A549 (cell line): ENCODE measurements around the gene LAMC1. TPM values are rescaled to one million over a fixed set of nuclear protein-coding genes. Genes with fewer than 3 reads are reported as not detected.

Experiments
- ATAC-seq, 2 experiments: fragments of 200-7000 bp in 1 of 2; fragments of >200 bp in 1 of 2; cut with Nextera tagmentation in 1 of 2; cut with Tn5 transposase in 1 of 2; 3 replicates each; pipeline versions ENCODE4 v1.8.0 to v1.9.1; 2018 to 2020; ENCODE audit warnings: mild to moderate bottlenecking in 1 of 2, moderate library complexity in 1 of 2
- CTCF ChIA-PET: fragments of 300-600 bp; sonication (Branson Sonifier 250); formaldehyde crosslinking; extraction: SDS; loops from one replicate; lab custom pipeline; 2021; ENCODE audit warnings: antibody characterized with exemption, inconsistent platforms; lab: Yijun Ruan, JAX
- POLR2A ChIA-PET: fragments of 350-600 bp; formaldehyde crosslinking; extraction: SDS; loops from one replicate; lab custom pipeline; 2021; ENCODE audit warnings: antibody characterized with exemption, inconsistent platforms; lab: Yijun Ruan, JAX
- DNase-seq, 2 experiments: peaks; one replicate each; pipeline versions ENCODE4 v3.0.0 to v3.0.0-alpha.2; 2011 to 2016; ENCODE audit warnings: low read depth in 1 of 2, low spot score in 1 of 2
- FAIRE-seq: peaks from 2 replicates; lab custom pipeline; 2011; peaks lifted over from hg19 to GRCh38; lab: Jason Lieb, UNC
- H3K27ac ChIP-seq, 2 experiments: fragments of >200 bp; sonication (Bioruptor Twin); formaldehyde crosslinking; 3 replicates each; pipeline ENCODE4 v1.5.1; 2016 to 2017
- H3K4me1 ChIP-seq: fragments of >200 bp; sonication (Bioruptor Twin); formaldehyde crosslinking; 3 replicates; pipeline ENCODE4 v1.6.1; 2016
- H3K4me2 ChIP-seq: fragments of >200 bp; sonication (Bioruptor Twin); formaldehyde crosslinking; 3 replicates; pipeline ENCODE4 v1.6.1; 2016
- H3K4me3 ChIP-seq: fragments of >200 bp; sonication (Bioruptor Twin); formaldehyde crosslinking; 3 replicates; pipeline ENCODE4 v1.5.1; 2016
- H3K9me3 ChIP-seq: fragments of >200 bp; sonication (Bioruptor Twin); formaldehyde crosslinking; 3 replicates; pipeline ENCODE4 v1.6.1; 2016
- BHLHE40 ChIP-seq: IDR thresholded peaks from 2 replicates; pipeline ENCODE4 v1.6.1; 2012; ENCODE audit warnings: low read depth, low read length, inconsistent platforms
- CEBPB ChIP-seq, 2 experiments: fragments of >200 bp in 1 of 2; sonication (Bioruptor Twin) in 1 of 2; formaldehyde crosslinking in 1 of 2; IDR thresholded peaks; 2 replicates each; pipeline ENCODE4 v1.6.1; 2012 to 2016
- EHMT2 ChIP-seq: fragments of 200-600 bp; sonication (generic); IDR thresholded peaks from 2 replicates; pipeline ENCODE4 v1.6.1; 2016; ENCODE audit warnings: antibody characterized with exemption, low read depth, mild to moderate bottlenecking, moderate library complexity
- FOSL2 ChIP-seq, 2 experiments: fragments of 450-650 bp in 1 of 2; fragments of >200 bp in 1 of 2; sonication (Bioruptor Twin) in 1 of 2; formaldehyde crosslinking; IDR thresholded peaks; 2 replicates each; pipeline versions ENCODE4 v1.5.0 to v1.6.1; 2016 to 2020; ENCODE audit warnings: mild to moderate bottlenecking in 1 of 2, moderate library complexity in 1 of 2
- GATA3 ChIP-seq: IDR thresholded peaks from 2 replicates; pipeline ENCODE4 v1.6.1; 2012; ENCODE audit warnings: borderline replicate concordance
- HDAC2 ChIP-seq: fragments of 200-600 bp; sonication (generic); IDR thresholded peaks from 2 replicates; pipeline ENCODE4 v1.6.1; 2016
- HEYL ChIP-seq: fragments of 250-450 bp; sonication (Bioruptor Pico); IDR thresholded peaks from 2 replicates; pipeline ENCODE4 v1.8.0; 2021; ENCODE audit warnings: mild to moderate bottlenecking, moderate library complexity
- NFE2L2 ChIP-seq: fragments of 150-350 bp; conservative IDR thresholded peaks from 2 replicates; pipeline ENCODE4 v1.6.1; 2014; ENCODE audit warnings: low read length
- NR3C1 ChIP-seq: fragments of >200 bp; sonication (Bioruptor Twin); formaldehyde crosslinking; IDR thresholded peaks from 3 replicates; pipeline ENCODE4 v1.6.1; 2017
- POLR2A ChIP-seq: IDR thresholded peaks from 2 replicates; pipeline ENCODE4 v1.6.1; 2012; ENCODE audit warnings: mild to moderate bottlenecking, low read length
- WGBS: methylation state at CpG from one replicate; pipeline ENCODE4 v1.1.6; 2017; ENCODE audit errors: missing lambda C conversion rate; 5-methylcytosine and 5-hydroxymethylcytosine counted together
- polyA plus RNA-seq, 4 experiments: library from polyadenylated mRNA; depleted of rRNA in 3 of 4; stranded (reverse); fragments of >200 nt; fragmentation: RNase III in 1 of 4; extraction: RNeasy Plus Mini Kit Qiagen cat#74134 plus additional on column Dnase treatment in 1 of 4; gene quantifications; 2 replicates in 3 of 4; 3 replicates in 1 of 4; pipeline ENCODE4 v1.2.3, GENCODE V29; 2011 to 2017
- TF ChIP-seq, protein P1 (sequence below): fragments of 250-450 bp; sonication (Bioruptor Pico); IDR thresholded peaks from 2 replicates; pipeline ENCODE4 v1.5.0; 2021; ENCODE audit warnings: mild to moderate bottlenecking, moderate library complexity, borderline replicate concordance
- TF ChIP-seq, protein P2 (sequence below): fragments of >200 bp; sonication (Bioruptor Twin); formaldehyde crosslinking; IDR thresholded peaks from 3 replicates; pipeline ENCODE4 v1.6.1; 2016

The LAMC1 gene
- polyA plus RNA-seq, 2 of the 4 experiments (the other 2 are of a cell fraction) = 93.7 to 152 TPM

DNA sequence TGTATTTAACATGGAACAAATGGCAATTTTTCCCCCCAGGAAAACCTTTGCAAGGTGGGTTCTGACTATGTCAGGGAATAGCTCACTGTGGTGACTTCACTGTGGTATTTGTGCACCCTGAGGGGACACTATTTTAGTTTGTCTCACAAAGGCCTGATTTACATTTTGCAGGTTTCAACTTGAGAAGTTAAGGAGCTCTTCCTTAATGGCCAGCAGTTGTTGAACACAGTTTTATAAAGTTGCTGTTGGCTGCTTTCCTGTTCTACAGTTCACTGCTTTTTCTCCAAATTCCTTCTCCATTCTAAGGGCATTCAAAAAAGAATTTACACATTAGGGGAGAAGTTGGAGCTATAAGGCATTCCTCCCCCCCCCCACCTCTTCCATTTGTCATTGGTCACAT lies 4.6 kb downstream of the LAMC1 start:
- no peak overlapping the region for H3K4me3 ChIP-seq

DNA sequence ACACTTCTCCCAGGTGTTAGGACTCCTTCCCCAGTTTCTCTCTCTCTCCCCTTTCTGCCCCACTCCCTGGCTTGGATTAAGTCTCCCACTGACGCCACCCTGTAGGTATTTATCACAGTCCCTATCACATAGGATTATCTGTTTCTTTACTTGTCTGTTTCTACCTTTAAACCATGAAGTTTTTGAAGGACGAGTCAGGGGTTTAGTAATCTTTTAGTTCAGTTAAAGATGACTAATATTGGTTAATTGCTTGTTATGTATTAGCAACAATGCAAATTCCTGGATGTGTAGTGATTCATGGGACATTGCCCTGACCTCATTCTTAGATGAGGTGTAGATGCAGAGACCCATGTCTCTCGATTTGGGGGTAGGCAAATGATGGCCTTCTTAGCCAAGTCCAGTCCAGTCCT lies 6.4 kb downstream of the LAMC1 start:
- CTCF ChIA-PET = interaction anchor here (0.8 kb wide), 1 partner anchor 74 kb away, joined by 4 read pairs; no protein-coding TSS in a partner anchor
- no peak for TF ChIP-seq FOSL2 (IDR thresholded peaks at IDR 0.05)
- peak; percentile 70 for TF ChIP-seq FOSL2 (CRISPR knock-in tag; IDR thresholded peaks at IDR 0.05)
- TF ChIP-seq HEYL (CRISPR knock-in tag) = no peak
- TF ChIP-seq GATA3 = peak; percentile 36; the same call in 1 of the 2 replicates
- TF ChIP-seq NR3C1 = no peak
- TF ChIP-seq, all 56 proteins: peak for 2
- H3K4me2 ChIP-seq = peak overlapping the region; percentile 55
- DNase-seq = no peak
- H3K4me3 ChIP-seq = no peak overlapping the region
- WGBS = 21% methylated on average over 3 of the region's 3 CpGs
- POLR2A ChIA-PET = no interaction called here
- no peaks in the 10 kb centered on the region for H3K9me3 ChIP-seq
- FAIRE-seq = no peak
- peak in 1 of 2 experiments; percentile 47; a peak in 3 of 6 replicates for ATAC-seq
- H3K4me1 ChIP-seq = peaks cover 84% of the 10 kb centered on the region
- peak overlapping the region in 1 of 2 experiments; percentile 61; a peak in 4 of 6 replicates for H3K27ac ChIP-seq

More for the DNA sequence above, 4.6 kb downstream of the LAMC1 start:
- no peak overlapping the region for H3K27ac ChIP-seq
- POLR2A ChIA-PET = interaction anchor here (0.5 to 1.1 kb wide), 2 partner anchors 22 to 65 kb away, joined by 3 read pairs; no protein-coding TSS in a partner anchor
- peak overlapping the region; percentile 85; the same call in 1 of the 3 replicates for H3K4me2 ChIP-seq
- FAIRE-seq (no peak), ATAC-seq (no peak), DNase-seq (no peak)
- peaks cover 78% of the 10 kb centered on the region for H3K4me1 ChIP-seq
- TF ChIP-seq NFE2L2 = no peak
- TF ChIP-seq, protein P1, sequence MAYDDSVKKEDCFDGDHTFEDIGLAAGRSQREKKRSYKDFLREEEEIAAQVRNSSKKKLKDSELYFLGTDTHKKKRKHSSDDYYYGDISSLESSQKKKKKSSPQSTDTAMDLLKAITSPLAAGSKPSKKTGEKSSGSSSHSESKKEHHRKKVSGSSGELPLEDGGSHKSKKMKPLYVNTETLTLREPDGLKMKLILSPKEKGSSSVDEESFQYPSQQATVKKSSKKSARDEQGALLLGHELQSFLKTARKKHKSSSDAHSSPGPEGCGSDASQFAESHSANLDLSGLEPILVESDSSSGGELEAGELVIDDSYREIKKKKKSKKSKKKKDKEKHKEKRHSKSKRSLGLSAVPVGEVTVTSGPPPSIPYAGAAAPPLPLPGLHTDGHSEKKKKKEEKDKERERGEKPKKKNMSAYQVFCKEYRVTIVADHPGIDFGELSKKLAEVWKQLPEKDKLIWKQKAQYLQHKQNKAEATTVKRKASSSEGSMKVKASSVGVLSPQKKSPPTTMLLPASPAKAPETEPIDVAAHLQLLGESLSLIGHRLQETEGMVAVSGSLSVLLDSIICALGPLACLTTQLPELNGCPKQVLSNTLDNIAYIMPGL = no peak
- TF ChIP-seq, protein P2, sequence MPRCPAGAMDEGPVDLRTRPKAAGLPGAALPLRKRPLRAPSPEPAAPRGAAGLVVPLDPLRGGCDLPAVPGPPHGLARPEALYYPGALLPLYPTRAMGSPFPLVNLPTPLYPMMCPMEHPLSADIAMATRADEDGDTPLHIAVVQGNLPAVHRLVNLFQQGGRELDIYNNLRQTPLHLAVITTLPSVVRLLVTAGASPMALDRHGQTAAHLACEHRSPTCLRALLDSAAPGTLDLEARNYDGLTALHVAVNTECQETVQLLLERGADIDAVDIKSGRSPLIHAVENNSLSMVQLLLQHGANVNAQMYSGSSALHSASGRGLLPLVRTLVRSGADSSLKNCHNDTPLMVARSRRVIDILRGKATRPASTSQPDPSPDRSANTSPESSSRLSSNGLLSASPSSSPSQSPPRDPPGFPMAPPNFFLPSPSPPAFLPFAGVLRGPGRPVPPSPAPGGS = no peak
- H3K9me3 ChIP-seq = no peaks in the 10 kb centered on the region
- CTCF ChIA-PET = interaction anchor here (1.4 to 2.0 kb wide), 4 partner anchors 9 to 253 kb away, joined by 4 to 7 read pairs (median 5); no protein-coding TSS in a partner anchor

DNA sequence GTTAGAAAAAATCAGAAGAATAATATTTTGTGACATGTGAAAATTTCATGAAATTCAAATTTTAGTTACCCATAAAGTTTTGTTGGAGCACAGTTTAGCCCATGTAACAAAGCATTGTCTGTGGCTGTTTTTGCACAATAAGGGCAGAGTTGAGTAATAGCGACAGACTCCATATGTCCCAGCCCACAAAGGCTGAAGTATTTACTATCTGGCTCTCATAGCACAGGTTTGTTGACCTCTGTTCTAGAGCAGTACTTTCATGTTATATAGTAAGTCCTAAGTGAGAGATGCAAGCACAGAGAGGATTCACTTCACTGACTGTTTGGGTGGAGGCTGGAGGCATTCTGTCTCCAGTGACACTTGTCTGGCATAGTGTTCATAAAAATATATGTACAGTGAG lies 6.8 kb downstream of the LAMC1 start:
- Histone ChIP-seq H3K9me3 (no peaks in the 10 kb centered on the region), H3K27ac (peak overlapping the region in 1 of 2 experiments; percentile 61; a peak in 4 of 6 replicates), H3K4me3 (no peak overlapping the region), H3K4me2 (peak overlapping the region; percentile 55), H3K4me1 (peaks cover 83% of the 10 kb centered on the region)
- FAIRE-seq (no peak), ATAC-seq (peak; percentile 37 to 49; a peak in 3 of 6 replicates), DNase-seq (peak in 1 of 2 experiments; percentile 29)
- POLR2A ChIA-PET = interaction anchor here (0.7 kb wide), 1 partner anchor 8 kb away, joined by 3 read pairs; no protein-coding TSS in a partner anchor
- peak; percentile 9 to 73; a peak in 2 of 4 replicates for TF ChIP-seq CEBPB (IDR thresholded peaks at IDR 0.05)
- TF ChIP-seq BHLHE40 = no peak
- WGBS = 52% methylated on average over 1 of the region's 1 CpG
- CTCF ChIA-PET = interaction anchor here (1.7 to 2.3 kb wide), 2 partner anchors 67 to 205 kb away, joined by 5 to 10 read pairs; no protein-coding TSS in a partner anchor

DNA sequence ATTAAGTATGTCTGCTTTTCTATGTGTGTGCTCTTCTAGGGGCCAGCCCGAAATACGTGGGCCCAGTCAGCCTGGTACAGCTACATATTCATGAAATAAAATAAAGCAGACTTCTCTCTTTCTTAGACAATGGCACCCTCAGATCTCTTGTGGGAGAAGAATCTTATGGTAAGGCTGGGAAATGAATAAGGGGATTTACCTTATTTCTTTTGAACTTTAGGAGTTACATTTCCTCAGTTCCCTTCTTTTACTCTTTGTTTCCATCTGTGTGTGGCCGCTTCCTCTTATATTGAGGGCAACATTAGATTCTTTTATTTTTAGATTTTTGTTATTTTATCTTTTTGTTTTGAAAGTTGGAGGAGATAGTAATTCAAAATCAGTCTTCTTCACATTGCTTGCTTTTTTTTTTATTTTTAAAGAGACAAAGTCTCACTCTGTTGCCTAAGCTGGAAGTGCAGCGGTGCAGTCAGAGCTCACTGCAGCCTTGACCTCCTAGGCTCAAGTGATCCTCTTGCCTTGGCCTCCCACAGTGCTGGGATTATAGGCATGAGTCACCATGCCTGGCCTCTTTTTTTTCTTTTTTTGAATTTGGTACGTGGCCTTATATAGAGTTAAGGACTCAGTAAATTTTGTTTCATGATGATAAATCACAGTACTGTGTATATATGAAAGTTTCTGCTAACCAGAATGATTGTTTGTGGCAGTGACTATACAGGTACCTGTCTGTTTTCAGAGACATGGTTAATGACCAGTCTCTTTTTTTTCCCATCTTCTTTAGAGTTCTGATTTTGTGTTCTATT lies 9.1 kb downstream of the LAMC1 start:
- CTCF ChIA-PET = interaction anchor here (0.6 to 2.3 kb wide), 6 partner anchors 13 to 313 kb away, joined by 3 to 10 read pairs (median 3); no protein-coding TSS in a partner anchor
- POLR2A ChIA-PET = interaction anchor here (1.1 kb wide), 1 partner anchor 42 kb away, joined by 3 read pairs; no protein-coding TSS in a partner anchor
- no peak overlapping the region for H3K4me3 ChIP-seq
- H3K9me3 ChIP-seq = no peaks in the 10 kb centered on the region
- H3K4me1 ChIP-seq = peaks cover 60% of the 10 kb centered on the region
- TF ChIP-seq HDAC2 = no peak
- TF ChIP-seq FOSL2 (IDR thresholded peaks at IDR 0.05) = no peak
- TF ChIP-seq FOSL2 (CRISPR knock-in tag; IDR thresholded peaks at IDR 0.05) = peak; percentile 70
- TF ChIP-seq POLR2A = no peak
- no peak for TF ChIP-seq EHMT2
- H3K27ac ChIP-seq = peak overlapping the region in 1 of 2 experiments; percentile 55; a peak in 3 of 6 replicates
- H3K4me2 ChIP-seq = peak overlapping the region; percentile 34; the same call in 2 of the 3 replicates
- 68% methylated on average over 5 of the region's 5 CpGs for WGBS
- peak in 1 of 2 experiments; percentile 34; a peak in 2 of 6 replicates for ATAC-seq
- DNase-seq = peak in 1 of 2 experiments; percentile 33
- no peak for FAIRE-seq
